ENCODE results near the gene MCM8. TPM values are rescaled to one million over a fixed set of nuclear protein-coding genes. Genes with fewer than 3 reads are reported as not detected.

MCM8 gene
- total RNA-seq, 2 donors from 2014 or later: 4.0 to 4.2 TPM

DNA sequence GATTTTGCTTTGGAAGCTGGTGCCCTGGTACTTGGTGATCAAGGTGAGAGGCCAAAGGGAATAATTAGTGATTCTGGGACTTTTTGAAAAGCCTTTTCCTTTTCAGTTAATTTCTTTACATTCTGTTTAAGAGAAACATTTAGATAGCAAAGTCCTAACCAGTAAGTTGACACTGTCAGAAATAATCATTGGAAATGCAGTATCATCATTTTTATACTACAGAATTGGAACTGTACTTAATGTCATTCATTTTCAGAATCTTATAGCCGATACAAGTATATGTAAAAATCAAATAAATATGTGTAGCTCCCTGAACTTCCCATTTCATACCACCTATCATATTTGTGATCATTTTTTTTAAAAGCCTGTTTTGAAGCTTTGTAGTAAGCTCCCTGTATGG, 27.5 kb downstream of the MCM8 start:
- TF ChIP-seq, protein P1, sequence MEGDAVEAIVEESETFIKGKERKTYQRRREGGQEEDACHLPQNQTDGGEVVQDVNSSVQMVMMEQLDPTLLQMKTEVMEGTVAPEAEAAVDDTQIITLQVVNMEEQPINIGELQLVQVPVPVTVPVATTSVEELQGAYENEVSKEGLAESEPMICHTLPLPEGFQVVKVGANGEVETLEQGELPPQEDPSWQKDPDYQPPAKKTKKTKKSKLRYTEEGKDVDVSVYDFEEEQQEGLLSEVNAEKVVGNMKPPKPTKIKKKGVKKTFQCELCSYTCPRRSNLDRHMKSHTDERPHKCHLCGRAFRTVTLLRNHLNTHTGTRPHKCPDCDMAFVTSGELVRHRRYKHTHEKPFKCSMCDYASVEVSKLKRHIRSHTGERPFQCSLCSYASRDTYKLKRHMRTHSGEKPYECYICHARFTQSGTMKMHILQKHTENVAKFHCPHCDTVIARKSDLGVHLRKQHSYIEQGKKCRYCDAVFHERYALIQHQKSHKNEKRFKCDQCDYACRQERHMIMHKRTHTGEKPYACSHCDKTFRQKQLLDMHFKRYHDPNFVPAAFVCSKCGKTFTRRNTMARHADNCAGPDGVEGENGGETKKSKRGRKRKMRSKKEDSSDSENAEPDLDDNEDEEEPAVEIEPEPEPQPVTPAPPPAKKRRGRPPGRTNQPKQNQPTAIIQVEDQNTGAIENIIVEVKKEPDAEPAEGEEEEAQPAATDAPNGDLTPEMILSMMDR (IDR thresholded peaks at IDR 0.05): no peak
- Histone ChIP-seq H3K36me3 (peaks cover 24% of the 10 kb centered on the region), H3K27ac (no peak overlapping the region), H3K9me3 (no peaks in the 10 kb centered on the region), H3K27me3 (no peaks in the 10 kb centered on the region), H3K4me1 (no peaks in the 10 kb centered on the region), H3K4me3 (no peak overlapping the region)
- no peak for DNase-seq (ENCODE audit: low spot score)

DNA sequence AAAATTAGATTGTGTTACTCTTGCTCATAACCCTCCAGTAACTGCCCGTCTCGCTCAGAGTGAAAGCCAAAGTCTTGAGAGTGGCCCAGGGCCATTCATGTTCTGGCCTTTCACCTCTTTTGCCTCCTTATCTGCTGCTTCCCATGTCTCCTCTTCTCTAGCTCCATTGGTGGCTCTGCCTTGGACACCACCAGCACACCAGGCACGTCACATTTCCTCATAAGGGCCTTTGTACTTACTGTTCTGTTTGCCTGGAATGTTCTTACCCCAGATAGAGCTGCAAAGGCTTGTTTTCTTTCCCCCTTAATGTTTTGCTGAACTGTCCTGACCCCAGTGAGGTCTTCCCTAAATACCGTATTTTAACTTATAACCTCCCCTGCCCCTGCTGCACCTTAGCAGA, 29.3 kb downstream of the MCM8 start:
- Histone ChIP-seq H3K36me3 (peaks cover 27% of the 10 kb centered on the region), H3K4me1 (no peaks in the 10 kb centered on the region), H3K4me3 (no peak overlapping the region)

DNA sequence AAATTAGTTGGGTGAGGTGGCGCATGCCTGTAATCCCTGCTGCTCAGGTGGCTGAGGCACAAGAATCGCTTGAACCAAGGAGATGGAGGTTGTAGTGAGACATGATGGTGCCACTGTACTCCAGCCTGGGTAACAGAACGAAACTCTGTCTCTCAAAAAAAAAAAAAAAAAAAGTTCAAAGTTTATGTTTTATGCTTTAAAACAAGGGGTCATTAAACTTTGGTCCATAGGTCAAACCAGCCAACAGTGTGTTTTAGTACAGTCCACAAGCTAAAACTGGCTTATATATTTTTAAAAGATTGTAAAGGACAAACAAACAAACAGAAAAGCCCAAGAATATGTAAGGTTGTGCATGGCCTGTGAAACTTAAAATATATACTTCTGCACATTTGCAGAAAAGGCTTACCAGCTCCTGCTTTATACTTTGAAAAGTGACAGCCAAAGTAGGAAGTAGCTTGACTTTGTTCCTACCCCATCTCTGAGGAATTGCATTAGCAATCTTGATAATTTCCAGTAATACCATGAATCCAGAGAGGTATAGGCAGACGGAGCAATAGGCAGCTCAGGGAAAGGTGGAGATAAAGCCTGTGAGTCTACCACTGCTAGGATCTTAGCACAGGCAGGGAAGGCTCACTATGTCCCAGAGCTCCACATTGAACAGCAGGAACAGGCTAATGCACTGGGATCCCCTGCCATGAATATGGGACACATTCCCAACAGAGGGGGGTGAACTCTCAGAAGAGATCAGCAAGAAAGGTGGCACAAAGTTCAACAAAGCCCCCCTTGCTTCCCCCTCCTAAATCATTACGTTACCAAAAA, 30.5 kb downstream of the MCM8 start:
- H3K27ac ChIP-seq: no peak overlapping the region
- no peak for DNase-seq (ENCODE audit: low spot score)
- no peak overlapping the region for H3K4me3 ChIP-seq
- no peaks in the 10 kb centered on the region for H3K27me3 ChIP-seq
- peaks cover 27% of the 10 kb centered on the region for H3K36me3 ChIP-seq
- no peaks in the 10 kb centered on the region for H3K4me1 ChIP-seq
- TF ChIP-seq, protein P1 (IDR thresholded peaks at IDR 0.05): no peak
- H3K9me3 ChIP-seq: no peaks in the 10 kb centered on the region

More for the DNA sequence above, 29.3 kb downstream of the MCM8 start:
- Histone ChIP-seq H3K9me3 (no peaks in the 10 kb centered on the region), H3K27me3 (no peaks in the 10 kb centered on the region), H3K27ac (no peak overlapping the region)
- DNase-seq (ENCODE audit: low spot score): no peak
- TF ChIP-seq, protein P1 (IDR thresholded peaks at IDR 0.05): no peak

DNA sequence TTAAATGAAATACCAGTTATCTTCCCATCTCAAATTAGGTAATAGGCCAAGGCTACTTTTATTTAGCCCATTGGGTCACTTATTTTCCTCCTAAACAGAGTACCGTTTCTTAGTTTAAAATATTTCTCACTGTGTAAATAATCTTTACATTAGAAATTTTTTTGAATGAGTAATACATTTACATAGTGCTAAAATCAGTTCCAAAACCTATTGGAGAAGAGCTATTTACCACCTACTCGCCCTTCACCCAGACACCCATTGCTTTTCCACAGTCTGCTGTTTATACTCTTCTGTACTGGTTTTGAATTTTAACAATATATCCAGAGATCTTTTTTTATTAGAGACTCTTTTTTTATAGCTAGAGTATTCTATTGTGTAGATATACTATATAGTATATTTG, 36.9 kb downstream of the MCM8 start:
- DNase-seq (ENCODE audit: low spot score): no peak
- no peaks in the 10 kb centered on the region for H3K4me1 ChIP-seq
- H3K9me3 ChIP-seq: no peaks in the 10 kb centered on the region
- TF ChIP-seq, protein P1 (IDR thresholded peaks at IDR 0.05): no peak
- H3K4me3 ChIP-seq: no peak overlapping the region
- no peaks in the 10 kb centered on the region for H3K27me3 ChIP-seq
- H3K27ac ChIP-seq: no peak overlapping the region
- peaks cover 9% of the 10 kb centered on the region for H3K36me3 ChIP-seq

DNA sequence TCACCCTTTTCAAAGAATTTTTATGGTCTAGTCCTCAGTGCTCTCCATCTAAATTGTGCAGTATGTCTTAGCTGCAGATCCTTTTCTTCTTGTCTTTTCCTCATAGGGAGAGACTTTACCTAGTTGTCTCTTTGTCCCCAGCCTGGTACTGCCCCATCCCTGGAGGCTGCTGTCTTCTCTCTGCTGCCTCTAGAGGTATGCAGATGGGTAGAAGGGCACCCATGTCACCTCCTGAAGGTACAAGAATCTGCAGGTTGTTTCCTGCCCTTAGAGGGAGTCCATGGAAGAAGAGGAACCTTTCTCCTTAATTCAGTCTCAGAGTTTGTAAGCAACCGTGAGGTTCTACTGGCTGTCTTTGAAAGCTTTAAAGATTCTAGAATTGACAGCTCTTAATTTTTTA, 39.1 kb downstream of the MCM8 start:
- H3K27me3 ChIP-seq: no peaks in the 10 kb centered on the region
- no peaks in the 10 kb centered on the region for H3K9me3 ChIP-seq
- DNase-seq (ENCODE audit: low spot score): no peak
- TF ChIP-seq, protein P1 (IDR thresholded peaks at IDR 0.05): no peak
- H3K36me3 ChIP-seq: peaks cover 3% of the 10 kb centered on the region
- no peak overlapping the region for H3K4me3 ChIP-seq
- no peaks in the 10 kb centered on the region for H3K4me1 ChIP-seq
- no peak overlapping the region for H3K27ac ChIP-seq

DNA sequence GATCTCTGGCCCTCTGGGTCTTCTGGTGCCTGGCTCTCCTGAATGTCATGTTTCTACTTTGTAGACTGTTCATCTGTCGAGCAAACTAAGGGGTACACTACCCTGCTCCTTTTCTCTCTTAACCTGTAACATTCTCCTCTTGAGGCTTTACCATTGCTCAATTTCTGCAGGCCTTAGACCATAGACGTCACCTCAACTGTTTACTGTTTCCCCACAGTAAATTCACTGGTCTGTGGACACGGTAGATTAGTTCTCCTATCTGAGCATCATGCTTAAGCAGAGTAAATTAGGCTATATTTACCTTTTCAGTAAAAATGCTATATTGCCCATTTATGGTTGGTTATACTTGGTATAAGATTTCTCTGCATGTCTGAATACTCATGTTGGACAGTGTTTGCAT, 40.5 kb downstream of the MCM8 start:
- H3K4me3 ChIP-seq: no peak overlapping the region
- H3K27me3 ChIP-seq: no peaks in the 10 kb centered on the region
- TF ChIP-seq, protein P1 (IDR thresholded peaks at IDR 0.05): no peak
- peaks cover 3% of the 10 kb centered on the region for H3K36me3 ChIP-seq
- H3K27ac ChIP-seq: no peak overlapping the region
- DNase-seq (ENCODE audit: low spot score): no peak
- no peaks in the 10 kb centered on the region for H3K4me1 ChIP-seq
- H3K9me3 ChIP-seq: no peaks in the 10 kb centered on the region
